GM23248 (cell line): Measurements from ENCODE around the gene KDM5B.

Source experiments
- EZH2 ChIP-seq: fragments of 200-600 bp; sonication (generic); IDR thresholded peaks from 2 replicates; pipeline ENCODE4 v1.6.1; 2018; ENCODE audit warnings: antibody characterized with exemption, mild to moderate bottlenecking; ENCODE audit not compliant: insufficient read depth, poor library complexity, severe bottlenecking
- EZH2phosphoT487 ChIP-seq: fragments of 200-600 bp; sonication (generic); IDR thresholded peaks from 2 replicates; pipeline ENCODE4 v1.6.1; 2018; ENCODE audit warnings: antibody characterized with exemption, moderate library complexity, mild to moderate bottlenecking, low read depth; ENCODE audit not compliant: insufficient read depth

DNA sequence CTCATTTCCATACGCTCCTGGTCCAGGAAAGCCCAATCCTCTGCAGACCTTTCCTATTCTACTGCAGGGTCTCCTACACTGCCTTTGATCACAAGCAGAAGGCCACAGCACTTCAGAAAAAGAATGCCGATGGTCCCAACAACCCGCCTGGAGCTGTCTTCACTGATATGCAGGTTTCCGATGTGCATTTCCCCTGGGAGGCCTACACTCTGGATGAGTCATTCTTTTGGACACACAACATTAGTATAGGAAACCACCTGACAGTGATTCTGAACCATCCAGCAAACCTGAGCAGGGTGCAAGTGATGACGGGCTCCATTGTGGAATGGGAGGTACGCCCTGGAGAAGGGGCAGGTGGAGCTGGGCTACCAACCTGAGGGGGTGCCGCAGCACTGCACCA, 17.5 kb upstream of the KDM5B start:
- TF ChIP-seq EZH2 (no peak), EZH2phosphoT487 (no peak)
